AG08396 (cell line): ENCODE results near the gene AKT3.

Experiments
- DNase-seq: peaks from one replicate; pipeline ENCODE4 v3.0.0; 2012; ENCODE audit warnings: low spot score, mixed read lengths

The AKT3 gene

DNA sequence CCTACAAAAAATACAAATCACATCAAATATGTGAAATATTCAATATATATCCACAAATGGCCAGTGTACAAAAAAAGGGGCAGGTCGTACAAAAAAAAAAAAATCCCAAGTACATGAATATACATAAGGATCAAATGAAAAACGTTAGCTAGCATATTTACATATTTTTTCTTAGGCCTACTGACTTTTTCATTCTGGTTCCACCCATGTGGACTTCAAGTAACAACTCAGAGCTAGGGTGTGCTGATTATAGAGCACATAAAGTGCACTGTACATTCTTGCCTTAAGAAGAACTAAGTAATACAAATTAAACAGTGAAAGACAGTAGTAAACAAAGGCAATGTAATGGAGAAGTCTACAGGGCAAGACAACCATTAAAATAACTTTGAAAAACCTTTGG, 297.0 kb downstream of the AKT3 start:
- no peak for DNase-seq

GRCh38 chr1:243550276-243550675, 299.8 kb downstream of the AKT3 start:
- no peak for DNase-seq

DNA sequence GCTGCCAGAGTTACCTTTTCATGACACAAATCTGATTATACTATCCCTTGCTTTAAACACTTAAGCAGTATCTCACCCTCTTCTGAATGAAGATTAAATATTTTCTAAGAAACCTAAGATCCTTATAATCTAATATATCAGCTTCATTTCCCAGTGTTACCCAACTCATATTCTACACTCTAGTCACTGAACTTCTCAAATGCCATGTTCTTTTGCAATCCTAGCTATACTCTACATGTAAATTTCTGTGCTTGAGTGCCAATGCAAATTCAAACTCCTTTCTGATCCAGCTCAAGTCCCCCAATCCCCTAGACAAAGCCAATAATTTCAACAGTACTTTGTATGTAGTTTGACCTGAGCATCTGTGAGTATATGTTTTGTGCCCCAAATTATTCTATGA, 300.3 kb downstream of the AKT3 start:
- DNase-seq, result no peak

GRCh38 chr1:243549108-243549507, 300.9 kb downstream of the AKT3 start:
- peak; percentile 46 for DNase-seq

DNA sequence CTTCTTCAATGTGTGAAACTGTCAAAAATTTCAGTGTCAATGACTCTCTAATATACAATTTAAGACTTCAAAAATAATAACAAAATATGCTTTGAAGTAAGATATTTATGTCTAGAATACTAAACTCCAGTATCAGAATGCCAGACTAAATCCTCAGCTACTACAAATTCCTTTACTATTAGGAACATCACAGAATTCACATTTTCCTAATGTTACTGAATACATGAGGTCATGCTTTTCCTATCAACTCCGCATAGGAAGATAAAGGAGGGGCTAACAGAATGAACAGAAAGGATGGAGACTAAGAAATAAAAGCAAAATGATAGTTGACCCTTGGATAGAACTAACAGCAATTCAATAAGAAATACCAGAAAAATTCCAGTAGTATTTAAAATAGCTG, 301.5 kb downstream of the AKT3 start:
- no peak for DNase-seq

GRCh38 chr1:243547891-243548290, 302.2 kb downstream of the AKT3 start:
- no peak for DNase-seq

GRCh38 chr1:243546457-243546856, 303.6 kb downstream of the AKT3 start:
- no peak for DNase-seq

- no peak for DNase-seq
Observed at GRCh38 chr1:243543501-243543900, 306.5 kb downstream of the AKT3 start.

GRCh38 chr1:243542739-243543415, 307.2 kb downstream of the AKT3 start:
- DNase-seq, result no peak

DNA sequence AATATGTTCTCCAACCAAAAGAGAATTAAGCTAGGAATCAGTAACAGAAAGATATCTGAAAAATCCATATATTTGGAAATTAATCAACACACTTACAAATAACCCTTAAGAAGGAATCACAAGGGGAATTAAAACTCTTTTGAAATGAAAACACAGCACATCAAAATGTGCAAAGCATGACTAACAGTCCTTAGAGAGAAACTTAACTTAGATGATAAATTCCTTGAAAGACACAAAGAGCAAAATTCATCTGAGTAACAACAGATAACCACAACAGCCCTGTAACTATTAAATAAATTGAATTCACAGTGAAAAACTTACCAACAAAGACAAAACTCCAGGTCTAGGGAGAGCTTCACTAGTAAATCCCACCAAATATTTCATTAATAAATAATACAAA, 310.4 kb downstream of the AKT3 start:
- DNase-seq, result no peak

- no peak for DNase-seq
Observed at GRCh38 chr1:243535014-243535413, 315.0 kb downstream of the AKT3 start.

- DNase-seq, result no peak
Observed at GRCh38 chr1:243529512-243529911, 320.5 kb downstream of the AKT3 start.

DNA sequence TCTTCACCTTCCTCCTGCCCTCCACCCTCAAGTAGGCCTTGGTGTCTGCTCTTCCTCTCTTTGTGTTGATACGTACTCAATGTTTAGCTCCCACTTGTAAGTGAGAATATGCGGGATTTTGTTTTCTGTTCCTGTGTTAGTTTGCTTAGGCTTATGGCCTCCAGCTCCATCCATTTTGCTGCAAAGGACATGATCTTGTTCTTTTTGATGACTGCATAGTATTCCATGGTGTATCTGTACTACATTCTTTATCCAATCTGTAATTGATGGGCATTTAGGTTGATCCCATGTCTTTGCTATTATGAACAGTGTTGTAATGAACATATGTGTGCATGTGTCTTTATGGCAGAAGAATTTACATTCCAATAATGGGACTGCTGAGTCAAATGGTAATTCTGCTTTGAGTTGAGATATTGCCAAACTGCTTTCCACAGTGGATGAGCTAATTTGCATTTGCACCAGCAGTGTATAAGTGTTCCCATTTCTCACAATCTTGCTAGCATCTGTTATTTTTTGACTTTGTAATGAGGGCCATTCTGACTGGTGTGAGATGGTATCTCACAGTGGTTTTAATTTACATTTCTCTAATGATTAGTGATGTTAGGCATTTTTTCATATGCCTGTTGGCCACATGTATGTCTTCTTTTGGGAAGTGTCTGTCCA, 321.5 kb downstream of the AKT3 start:
- DNase-seq, result no peak

DNA sequence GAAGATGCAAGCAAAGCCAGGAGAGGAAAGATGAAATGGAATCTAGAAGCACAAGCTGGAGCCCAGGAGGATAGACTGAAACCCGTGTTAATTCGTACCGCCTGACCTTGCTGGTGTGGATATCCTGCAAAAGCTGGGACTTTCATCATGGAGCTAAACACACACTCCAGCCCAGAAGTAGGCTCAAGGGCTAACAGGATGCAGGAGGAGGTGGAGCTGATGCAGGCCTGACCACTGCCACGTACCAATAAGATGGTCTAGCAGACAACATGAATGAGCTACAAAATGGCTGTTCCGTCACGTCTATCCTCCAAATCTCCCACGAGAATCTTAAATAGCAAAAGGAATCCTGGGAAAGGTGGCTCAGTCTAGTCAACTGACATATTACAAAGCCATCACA, 323.9 kb downstream of the AKT3 start:
- DNase-seq, result no peak

DNA sequence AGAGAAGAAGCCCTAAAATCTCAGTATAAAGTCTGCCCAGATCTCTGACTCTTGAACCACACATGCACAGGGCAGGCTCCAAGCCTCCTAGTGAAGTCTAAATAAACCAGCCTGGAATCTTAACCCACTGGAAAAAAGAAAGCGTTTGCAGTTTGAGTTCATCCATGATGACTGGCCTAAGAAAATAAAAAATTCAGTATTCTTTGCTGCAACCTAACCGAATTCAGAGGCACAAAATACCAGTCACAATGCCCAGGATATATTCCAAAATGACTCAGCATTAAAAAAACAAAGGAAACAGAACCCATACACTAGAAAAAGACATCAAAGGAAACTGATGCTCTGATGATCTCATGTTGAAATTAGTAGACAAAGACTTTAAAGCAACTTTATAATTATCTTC, 325.0 kb downstream of the AKT3 start:
- DNase-seq, result peak; percentile 65

DNA sequence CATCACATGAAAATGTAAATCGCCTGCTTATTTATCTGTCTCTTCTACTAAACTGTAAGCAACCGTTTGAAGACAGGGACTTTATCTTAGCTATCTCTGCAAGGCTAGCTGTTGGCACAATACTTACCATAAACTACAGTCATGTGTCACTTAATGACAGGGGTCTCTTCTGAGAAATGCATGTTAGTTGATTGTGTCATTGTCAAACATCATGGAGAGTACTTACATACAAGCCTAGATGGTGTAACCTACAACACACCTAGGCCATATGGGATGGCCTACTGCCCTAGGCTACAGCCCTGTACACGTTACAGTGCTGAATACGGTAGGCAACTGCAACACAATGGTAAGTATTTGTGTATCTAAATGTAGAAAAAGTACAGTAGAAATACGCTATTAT, 326.3 kb downstream of the AKT3 start:
- no peak for DNase-seq

- no peak for DNase-seq
Observed at GRCh38 chr1:243520831-243521230, 329.2 kb downstream of the AKT3 start.

- no peak for DNase-seq
Observed at GRCh38 chr1:243514927-243515326, 335.1 kb downstream of the AKT3 start.

- no peak for DNase-seq
Observed at GRCh38 chr1:243513726-243514491, 336.1 kb downstream of the AKT3 start.

GRCh38 chr1:243510928-243511327, 339.1 kb downstream of the AKT3 start:
- no peak for DNase-seq

GRCh38 chr1:243508943-243509342, 341.1 kb downstream of the AKT3 start:
- no peak for DNase-seq

DNA sequence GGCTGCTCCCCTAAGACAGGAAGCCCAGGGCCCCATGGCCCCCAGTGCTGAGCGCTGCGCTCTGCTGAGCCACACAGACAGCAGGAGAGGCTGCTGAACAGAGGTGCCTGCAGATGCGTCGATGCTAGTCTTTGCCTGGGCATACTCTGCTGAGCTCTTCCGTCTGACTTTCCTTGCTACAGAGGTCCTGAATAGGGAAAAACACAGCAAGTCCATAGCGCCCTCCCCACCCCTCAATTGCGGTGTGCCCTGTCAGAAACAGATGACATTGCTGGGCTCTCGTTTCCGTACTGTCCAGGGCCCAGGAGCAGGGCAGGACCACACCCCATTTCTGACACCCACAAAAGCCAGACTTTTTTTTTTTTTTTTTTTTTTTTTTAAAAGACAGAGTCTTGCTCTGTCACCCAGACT, 341.7 kb downstream of the AKT3 start:
- DNase-seq, result no peak

DNA sequence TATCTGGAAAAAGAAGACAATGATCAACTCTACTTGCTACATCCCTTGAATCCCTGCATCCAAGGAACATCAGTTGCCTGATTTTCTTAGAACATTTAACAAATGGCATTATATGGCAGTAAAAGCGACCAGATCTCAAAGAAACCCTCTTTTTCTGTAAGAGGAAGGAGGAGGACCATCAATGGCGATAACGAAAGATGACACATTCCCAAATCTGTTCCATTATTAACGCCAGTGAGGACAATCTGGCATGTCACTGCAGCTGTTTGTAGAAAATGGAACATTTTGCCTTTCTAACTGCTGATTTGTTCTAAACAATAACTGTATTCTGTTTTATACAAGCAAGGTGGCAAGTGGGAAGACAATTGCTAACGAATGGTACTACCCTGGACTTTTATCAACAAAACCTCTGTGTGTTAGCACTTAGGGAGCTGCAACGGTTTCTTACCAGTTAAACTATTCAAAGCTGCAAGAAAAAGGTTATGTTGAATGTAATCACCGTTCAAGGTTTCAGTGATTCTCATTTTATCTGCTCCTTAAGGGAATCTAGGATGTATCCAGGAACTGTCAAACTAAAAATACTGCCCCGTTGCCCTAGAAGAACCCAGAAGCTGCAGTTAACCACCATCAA, 342.3 kb downstream of the AKT3 start:
- no peak for DNase-seq
